PFSK-1 (cell line): Measurements from ENCODE around the gene NOC2L.

Experiments used
- FOXP2 ChIP-seq: optimal IDR thresholded peaks from 2 replicates; pipeline ENCODE3; 2011; ENCODE audit warnings: borderline replicate concordance, control low read depth, inconsistent platforms; ENCODE audit not compliant: insufficient read depth; ENCODE audit errors: extremely low read length, extremely low read depth
- POLR2AphosphoS5 ChIP-seq: IDR thresholded peaks from 2 replicates; pipeline ENCODE4 v1.6.1; 2012; ENCODE audit warnings: low read depth, mild to moderate bottlenecking, control low read depth, low read length, moderate library complexity
- REST ChIP-seq, 2 experiments: IDR thresholded peaks; 2 replicates each; pipeline versions ENCODE4 v1.6.1 to v1.8.0; 2011 to 2012; ENCODE audit warnings: low read depth in 2 of 2, low read length in 2 of 2, control low read depth in 1 of 2, inconsistent platforms in 1 of 2, mild to moderate bottlenecking in 1 of 2, moderate library complexity in 1 of 2; ENCODE audit not compliant: insufficient read depth in 1 of 2
- SIN3A ChIP-seq: IDR thresholded peaks from 2 replicates; pipeline ENCODE4 v1.6.1; 2012; ENCODE audit warnings: mild to moderate bottlenecking, low read length, moderate library complexity, borderline replicate concordance; ENCODE audit not compliant: insufficient read depth
- TAF1 ChIP-seq: IDR thresholded peaks from 2 replicates; pipeline ENCODE4 v1.6.1; 2012; ENCODE audit warnings: low read length, control low read depth, borderline replicate concordance; ENCODE audit not compliant: insufficient read depth

Gene NOC2L

DNA sequence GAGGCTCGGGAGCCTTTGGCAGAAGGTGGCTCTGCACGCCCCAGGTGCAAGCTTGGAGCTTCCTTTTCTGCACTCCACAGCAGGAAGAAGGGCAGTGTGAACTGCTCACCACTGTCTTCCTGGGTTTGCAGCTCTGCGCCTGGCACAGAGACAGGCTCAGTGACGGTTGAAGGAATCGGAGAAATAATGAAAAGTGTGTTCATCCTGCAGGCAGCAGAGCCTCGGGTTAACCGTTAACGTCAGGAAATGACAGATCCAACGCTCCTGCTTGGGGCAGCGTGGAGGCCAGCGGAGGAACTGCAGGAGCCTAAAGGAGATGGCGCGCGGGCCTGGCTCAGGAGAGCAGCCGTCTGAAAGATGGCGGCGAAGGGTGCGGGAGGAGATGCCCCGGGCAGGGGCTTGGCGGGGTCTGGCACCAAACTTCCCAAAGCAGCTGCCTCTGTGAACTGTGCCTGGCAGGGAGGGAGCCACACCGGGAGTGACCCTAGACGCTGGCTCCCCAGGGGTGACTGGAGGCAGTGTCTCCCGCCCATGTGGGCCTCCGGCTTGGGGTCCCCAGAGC is 46.2 kb downstream of the NOC2L start:
- TF ChIP-seq SIN3A (no peak), POLR2AphosphoS5 (no peak), TAF1 (no peak), FOXP2 (no peak), REST (IDR thresholded peaks at IDR 0.05; ENCODE audit: insufficient read depth in 1 of 2, low read depth in 2 of 2, low read length in 2 of 2) (no peak)

GRCh38 chr1:911875-912739 is 46.9 kb downstream of the NOC2L start:
- TF ChIP-seq SIN3A, result no peak
- TF ChIP-seq REST (IDR thresholded peaks at IDR 0.05; ENCODE audit: insufficient read depth in 1 of 2, low read depth in 2 of 2, low read length in 2 of 2), result no peak
- no peak for TF ChIP-seq POLR2AphosphoS5
- no peak for TF ChIP-seq TAF1
- TF ChIP-seq FOXP2, result no peak

DNA sequence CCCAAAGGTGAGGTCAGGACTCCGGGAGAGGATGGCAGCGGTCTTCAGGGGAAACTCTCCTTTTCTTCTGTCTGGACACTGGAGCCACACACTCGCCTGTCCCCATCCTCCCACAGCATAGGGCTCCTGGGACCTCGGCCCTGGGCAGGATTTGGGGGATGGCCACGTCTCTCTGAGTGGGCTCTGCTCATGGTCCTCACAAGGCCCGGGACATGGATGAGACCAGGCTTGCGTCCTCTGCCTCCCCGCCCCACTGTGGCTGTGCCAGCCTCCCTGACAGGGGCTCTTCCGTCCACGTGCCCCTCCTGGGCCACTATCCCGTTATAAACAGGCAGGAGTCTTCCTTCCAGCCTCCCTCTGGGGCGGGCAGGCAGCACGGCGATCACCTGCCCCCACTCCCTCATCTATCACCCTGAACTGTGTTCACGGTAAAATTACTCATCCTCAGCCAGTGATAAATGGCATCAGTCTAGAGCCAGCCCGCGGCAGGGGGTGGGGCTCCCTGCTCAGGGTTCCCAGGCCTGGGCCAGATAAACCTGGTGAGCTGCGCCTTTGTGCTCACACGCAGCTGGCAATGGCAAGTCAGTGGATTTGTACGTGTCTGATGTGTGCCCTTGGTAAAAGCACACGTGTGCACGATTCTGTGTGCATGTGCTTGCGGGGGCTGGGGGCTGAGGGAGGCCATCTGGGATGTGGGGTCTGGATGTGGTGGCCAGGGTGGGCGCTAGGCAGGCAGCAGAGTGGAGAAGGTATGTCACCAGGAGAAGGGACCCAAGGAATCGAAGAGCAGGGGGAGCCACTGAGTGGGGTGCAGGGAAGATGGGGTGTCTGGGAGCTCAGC is 48.0 kb downstream of the NOC2L start:
- TF ChIP-seq SIN3A (no peak), FOXP2 (no peak), POLR2AphosphoS5 (no peak)

DNA sequence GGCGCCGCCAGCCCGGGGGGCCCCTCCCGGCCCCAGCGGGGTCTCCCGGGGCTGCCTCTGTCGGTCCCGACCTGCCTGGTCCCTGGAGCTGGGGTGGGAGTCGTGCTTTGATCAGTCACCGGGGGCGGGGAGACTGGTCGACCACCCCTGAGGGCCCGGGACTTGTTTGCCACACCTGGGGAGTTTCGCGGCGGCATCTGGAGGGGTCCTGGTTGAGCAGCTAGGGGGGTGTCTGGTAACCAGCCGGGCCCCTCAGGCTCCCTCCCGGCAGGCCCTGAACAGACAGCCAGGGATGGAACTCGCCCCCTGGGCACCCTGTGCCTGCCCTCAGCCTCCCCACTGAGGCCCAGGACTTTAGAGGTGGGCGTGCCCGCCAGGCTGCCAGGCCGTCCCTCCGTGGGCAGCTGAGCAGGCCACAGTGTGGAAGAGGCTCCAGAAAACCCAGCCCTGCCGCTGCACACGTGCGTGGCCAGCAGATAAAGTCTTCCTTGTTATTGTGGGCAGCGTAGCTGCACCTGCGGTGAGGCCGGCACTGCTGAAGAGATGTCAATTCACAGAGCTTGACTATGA is 48.7 kb downstream of the NOC2L start:
- TF ChIP-seq POLR2AphosphoS5 (no peak), REST (IDR thresholded peaks at IDR 0.05; ENCODE audit: insufficient read depth in 1 of 2, low read depth in 2 of 2, low read length in 2 of 2) (no peak), SIN3A (no peak), FOXP2 (no peak), TAF1 (no peak)

- TF ChIP-seq REST (IDR thresholded peaks at IDR 0.05; ENCODE audit: insufficient read depth in 1 of 2, low read depth in 2 of 2, low read length in 2 of 2) (no peak), TAF1 (no peak), SIN3A (no peak)
Measured at GRCh38 chr1:909861-910310, 49.2 kb downstream of the NOC2L start.
